ENCODE measurements around the gene ATXN2L. TPM values are rescaled to one million over a fixed set of nuclear protein-coding genes. Genes with fewer than 3 reads are reported as not detected.

Gene ATXN2L
- total RNA-seq, 2 experiments from 2014 or later, result 109 to 451 TPM

- intact Hi-C loops (cut with micrococcal nuclease; ENCODE audit: unreplicated experiment), result no loop called here
Measured at GRCh38 chr16:28858421-28858820, 35.6 kb downstream of the ATXN2L start.

GRCh38 chr16:28859326-28859725, 36.5 kb downstream of the ATXN2L start:
- Histone ChIP-seq H3K4me1 (ENCODE audit: insufficient read depth, low read length, poor library complexity, severe bottlenecking) (peaks cover 10% of the 10 kb centered on the region), H3K27ac (ENCODE audit: low read depth, low read length, poor library complexity, severe bottlenecking) (no peak overlapping the region), H3K4me3 (ENCODE audit: low read depth, low read length, poor library complexity, severe bottlenecking) (no peak overlapping the region), H4K20me1 (ENCODE audit: insufficient read depth, low read length) (no peaks in the 10 kb centered on the region; the same call in 1 of the 2 replicates), H2AFZ (ENCODE audit: low read length) (no peak overlapping the region), H3K9me3 (ENCODE audit: low read length) (no peaks in the 10 kb centered on the region), H3K4me2 (ENCODE audit: low read length) (no peak overlapping the region), H3K36me3 (ENCODE audit: insufficient read depth, low read length) (no peaks in the 10 kb centered on the region), H3K9me2 (ENCODE audit: insufficient read depth, low read length) (no peaks in the 10 kb centered on the region), H3K79me2 (ENCODE audit: insufficient read depth, low read depth, low read length) (peaks cover 20% of the 10 kb centered on the region)
- BruUV-seq (replicated peaks), result no TSS peak
- POLR2A ChIA-PET, result interaction anchor here (0.7 to 1.1 kb wide), 4 partner anchors 10 to 73 kb away, joined by 3 to 4 read pairs (median 4); no protein-coding TSS in a partner anchor
- DNase-seq (ENCODE audit: low spot score), result no peak
- intact Hi-C loops (cut with micrococcal nuclease; ENCODE audit: unreplicated experiment), result no loop called here
- CTCF ChIA-PET (ENCODE audit: unreplicated experiment), result no interaction called here
- TF ChIP-seq EZH2phosphoT487 (IDR thresholded peaks at IDR 0.05; ENCODE audit: borderline replicate concordance, low read depth, low read length), result no peak
- TF ChIP-seq CTCF (conservative IDR thresholded peaks at IDR 0.05; ENCODE audit: low read length), result no peak

More at GRCh38 chr16:28858421-28858820, 35.6 kb downstream of the ATXN2L start:
- Histone ChIP-seq H3K79me2 (ENCODE audit: insufficient read depth, low read depth, low read length) (peaks cover 14% of the 10 kb centered on the region; the same call in 1 of the 2 replicates), H3K36me3 (ENCODE audit: insufficient read depth, low read length) (no peaks in the 10 kb centered on the region), H3K27ac (ENCODE audit: low read depth, low read length, poor library complexity, severe bottlenecking) (no peak overlapping the region), H3K9me2 (ENCODE audit: insufficient read depth, low read length) (no peaks in the 10 kb centered on the region), H3K4me2 (ENCODE audit: low read length) (no peak overlapping the region), H4K20me1 (ENCODE audit: insufficient read depth, low read length) (no peaks in the 10 kb centered on the region), H2AFZ (ENCODE audit: low read length) (no peak overlapping the region), H3K4me3 (ENCODE audit: low read depth, low read length, poor library complexity, severe bottlenecking) (no peak overlapping the region), H3K4me1 (ENCODE audit: insufficient read depth, low read length, poor library complexity, severe bottlenecking) (peaks cover 8% of the 10 kb centered on the region), H3K9me3 (ENCODE audit: low read length) (no peaks in the 10 kb centered on the region)
- no peak for DNase-seq (ENCODE audit: low spot score)
- ChIA-PET POLR2A (no interaction called here), CTCF (ENCODE audit: unreplicated experiment) (no interaction called here)
- BruUV-seq (replicated peaks), result no TSS peak
- TF ChIP-seq CTCF (conservative IDR thresholded peaks at IDR 0.05; ENCODE audit: low read length), result no peak
- TF ChIP-seq EZH2phosphoT487 (IDR thresholded peaks at IDR 0.05; ENCODE audit: borderline replicate concordance, low read depth, low read length), result no peak
